HG02885 (cell line): ENCODE results near the gene SPHK2.
"Not testable (repeated sequence)": the region's sequence is repeated elsewhere in the genome, so short reads cannot be mapped to it uniquely, and the experiment has no call there.

Experiments
- ATAC-seq: cut with Tn5 transposase; IDR thresholded peaks from one replicate; pipeline ENCODE4 v1.9.1; 2021; ENCODE audit warnings: mild to moderate bottlenecking; ENCODE audit not compliant: unreplicated experiment, poor library complexity

Gene SPHK2

GRCh38 chr19:48650974-48651682 lies 31.8 kb downstream of the SPHK2 start:
- no peak for ATAC-seq

GRCh38 chr19:48651683-48652048 lies 32.4 kb downstream of the SPHK2 start:
- ATAC-seq, result no peak

GRCh38 chr19:48654299-48655059 lies 35.2 kb downstream of the SPHK2 start:
- ATAC-seq, result no peak

- no peak for ATAC-seq
Observed at GRCh38 chr19:48656840-48657474, 37.7 kb downstream of the SPHK2 start.

GRCh38 chr19:48657828-48658227 lies 38.5 kb downstream of the SPHK2 start:
- not testable (repeated sequence) for ATAC-seq

GRCh38 chr19:48658483-48658882 lies 39.2 kb downstream of the SPHK2 start:
- no peak for ATAC-seq

- no peak for ATAC-seq
Observed at GRCh38 chr19:48659768-48660167, 40.5 kb downstream of the SPHK2 start.

GRCh38 chr19:48660852-48661710 lies 41.8 kb downstream of the SPHK2 start:
- peak; percentile 89 for ATAC-seq

GRCh38 chr19:48661711-48662090 lies 42.4 kb downstream of the SPHK2 start:
- ATAC-seq, result no peak

GRCh38 chr19:48663667-48664066 lies 44.4 kb downstream of the SPHK2 start:
- no peak for ATAC-seq

- ATAC-seq, result no peak
Observed at GRCh38 chr19:48664476-48664875, 45.2 kb downstream of the SPHK2 start.

GRCh38 chr19:48665786-48666185 lies 46.5 kb downstream of the SPHK2 start:
- ATAC-seq, result no peak

- no peak for ATAC-seq
Observed at GRCh38 chr19:48668332-48668731, 49.0 kb downstream of the SPHK2 start.

GRCh38 chr19:48668761-48669160 lies 49.5 kb downstream of the SPHK2 start:
- ATAC-seq, result no peak

GRCh38 chr19:48669903-48670668 lies 50.8 kb downstream of the SPHK2 start:
- no peak for ATAC-seq

- ATAC-seq, result no peak
Observed at GRCh38 chr19:48670699-48671445, 51.6 kb downstream of the SPHK2 start.

- no peak for ATAC-seq
Observed at GRCh38 chr19:48671446-48671995, 52.2 kb downstream of the SPHK2 start.

GRCh38 chr19:48672994-48673393 lies 53.7 kb downstream of the SPHK2 start, which contains the start of gene NTN5:
NTN5 (minus strand) TSS chr19:48673017; CDS start chr19:48670986, 2,031 bp downstream.
- no peak for ATAC-seq
